Activated CD4-positive, alpha-beta T cell treated with anti-CD3 and anti-CD28 coated beads, Interleukin-2, amount 50 U/mL, for 1 hour (primary cell): Measurements from ENCODE around the gene MCC.
"Not testable (repeated sequence)": the region's sequence is repeated elsewhere in the genome, so short reads cannot be mapped to it uniquely, and the experiment has no call there.

Experiments
- DNase-seq: peaks from one replicate; pipeline ENCODE4 v3.0.0-alpha.2; 2020

The MCC gene

GRCh38 chr5:113489299-113489698 lies 1.0 kb upstream of the MCC start:
- DNase-seq: no peak

GRCh38 chr5:113488645-113489184 lies 462 bp upstream of the MCC start:
- no peak for DNase-seq

GRCh38 chr5:113487416-113487780 lies 855 bp downstream of the MCC start:
- DNase-seq: no peak

GRCh38 chr5:113480243-113480642 lies 8.0 kb downstream of the MCC start:
- DNase-seq: no peak

GRCh38 chr5:113478691-113479090 lies 9.6 kb downstream of the MCC start:
- no peak for DNase-seq

GRCh38 chr5:113474100-113474728 lies 14.0 kb downstream of the MCC start:
- DNase-seq: no peak

- no peak for DNase-seq
Observed at GRCh38 chr5:113463032-113463431, 25.2 kb downstream of the MCC start.

- not testable (repeated sequence) for DNase-seq
Observed at GRCh38 chr5:113457106-113457505, 31.1 kb downstream of the MCC start.

GRCh38 chr5:113452941-113453340 lies 35.3 kb downstream of the MCC start:
- DNase-seq: no peak

- no peak for DNase-seq
Observed at GRCh38 chr5:113451797-113452196, 36.5 kb downstream of the MCC start.

GRCh38 chr5:113450929-113451328 lies 37.3 kb downstream of the MCC start:
- DNase-seq: no peak

- no peak for DNase-seq
Observed at GRCh38 chr5:113450462-113450861, 37.8 kb downstream of the MCC start.

- DNase-seq: no peak
Observed at GRCh38 chr5:113448252-113448651, 40.0 kb downstream of the MCC start.

GRCh38 chr5:113447498-113448050 lies 40.7 kb downstream of the MCC start:
- no peak for DNase-seq

- DNase-seq: no peak
Observed at GRCh38 chr5:113446358-113446927, 41.8 kb downstream of the MCC start.

GRCh38 chr5:113437111-113437510 lies 51.1 kb downstream of the MCC start:
- DNase-seq: no peak

- no peak for DNase-seq
Observed at GRCh38 chr5:113435575-113435974, 52.7 kb downstream of the MCC start.

GRCh38 chr5:113434889-113435288 lies 53.4 kb downstream of the MCC start, which contains the start of gene TSSK1B:
TSS of gene TSSK1B (minus strand) at chr5:113434989. CDS start at chr5:113434839, 150 bp downstream.
- no peak for DNase-seq

GRCh38 chr5:113433862-113434612 lies 54.2 kb downstream of the MCC start:
- no peak for DNase-seq

- DNase-seq: no peak
Observed at GRCh38 chr5:113433071-113433470, 55.2 kb downstream of the MCC start.

- DNase-seq: no peak
Observed at GRCh38 chr5:113427871-113428574, 60.2 kb downstream of the MCC start.

- no peak for DNase-seq
Observed at GRCh38 chr5:113425909-113426308, 62.3 kb downstream of the MCC start.

- no peak for DNase-seq
Observed at GRCh38 chr5:113421693-113422092, 66.6 kb downstream of the MCC start.
